Upper lobe of left lung (tissue), 4 donors: ENCODE results near the gene NAV2.

Experiments
- POLR2A ChIP-seq, 4 donors: fragments of 450-650 bp; IDR thresholded peaks; one replicate each; pipeline ENCODE4 v1.5.1; 2016 to 2017; ENCODE audit warnings: antibody characterized with exemption in 4 of 4, mild to moderate bottlenecking in 2 of 4
- POLR2AphosphoS5 ChIP-seq, 2 donors: sonication (generic); formaldehyde crosslinking; IDR thresholded peaks; one replicate each; pipeline ENCODE4 v1.5.1; 2017; ENCODE audit warnings: antibody characterized with exemption in 2 of 2
- TF ChIP-seq, protein P1 (sequence below), 6 experiments: fragments of 450-650 bp in 4 of 6; fragments of 200-600 bp in 2 of 6; sonication (generic) in 2 of 6; IDR thresholded peaks; one replicate each; pipeline ENCODE4 v1.5.1; 2016 to 2019; ENCODE audit warnings: antibody characterized with exemption in 6 of 6

DNA sequence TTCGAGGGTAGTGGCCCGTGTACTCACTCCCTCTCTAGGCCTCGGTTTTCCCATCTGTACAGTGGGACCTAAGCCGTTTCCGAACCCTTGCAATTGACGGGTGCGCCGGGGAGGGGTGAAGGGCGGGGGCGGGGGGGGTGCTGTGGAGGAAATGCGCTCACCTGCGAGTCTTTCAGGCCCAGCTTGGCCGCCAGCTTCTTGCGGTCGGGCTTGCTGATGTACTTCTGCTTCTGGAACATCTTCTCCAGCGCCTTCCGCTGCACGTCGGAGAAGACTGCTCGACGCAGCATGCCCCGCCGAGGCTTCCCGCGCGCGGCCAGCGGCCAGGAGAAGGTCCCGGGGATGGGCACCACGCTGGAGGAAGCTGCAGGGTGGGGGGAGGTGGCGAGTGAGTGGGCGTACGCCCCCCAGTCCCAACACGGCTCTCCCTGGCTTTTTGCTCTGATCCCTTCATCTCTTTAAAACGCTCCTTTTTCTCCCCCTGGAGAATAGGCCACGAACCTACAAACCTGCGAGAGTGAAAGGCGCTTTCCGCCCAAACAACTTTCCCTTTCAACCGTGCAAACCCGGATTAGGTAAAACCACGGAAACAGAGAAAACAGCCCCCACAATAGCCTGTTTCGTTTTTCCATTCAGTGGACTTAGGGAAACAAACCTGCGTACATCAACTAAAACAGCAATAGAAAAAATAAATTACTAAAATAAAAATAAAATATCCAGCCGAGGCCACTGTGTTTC is 444.4 kb downstream of the NAV2 start:
- no peak for TF ChIP-seq POLR2AphosphoS5 (IDR thresholded peaks at IDR 0.05)
- TF ChIP-seq, protein P1, sequence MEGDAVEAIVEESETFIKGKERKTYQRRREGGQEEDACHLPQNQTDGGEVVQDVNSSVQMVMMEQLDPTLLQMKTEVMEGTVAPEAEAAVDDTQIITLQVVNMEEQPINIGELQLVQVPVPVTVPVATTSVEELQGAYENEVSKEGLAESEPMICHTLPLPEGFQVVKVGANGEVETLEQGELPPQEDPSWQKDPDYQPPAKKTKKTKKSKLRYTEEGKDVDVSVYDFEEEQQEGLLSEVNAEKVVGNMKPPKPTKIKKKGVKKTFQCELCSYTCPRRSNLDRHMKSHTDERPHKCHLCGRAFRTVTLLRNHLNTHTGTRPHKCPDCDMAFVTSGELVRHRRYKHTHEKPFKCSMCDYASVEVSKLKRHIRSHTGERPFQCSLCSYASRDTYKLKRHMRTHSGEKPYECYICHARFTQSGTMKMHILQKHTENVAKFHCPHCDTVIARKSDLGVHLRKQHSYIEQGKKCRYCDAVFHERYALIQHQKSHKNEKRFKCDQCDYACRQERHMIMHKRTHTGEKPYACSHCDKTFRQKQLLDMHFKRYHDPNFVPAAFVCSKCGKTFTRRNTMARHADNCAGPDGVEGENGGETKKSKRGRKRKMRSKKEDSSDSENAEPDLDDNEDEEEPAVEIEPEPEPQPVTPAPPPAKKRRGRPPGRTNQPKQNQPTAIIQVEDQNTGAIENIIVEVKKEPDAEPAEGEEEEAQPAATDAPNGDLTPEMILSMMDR (IDR thresholded peaks at IDR 0.05) = no peak
- TF ChIP-seq POLR2A (IDR thresholded peaks at IDR 0.05) = no peak
